ENCODE data around the gene SLAMF1. TPM values are rescaled to one million over a fixed set of nuclear protein-coding genes. Genes with fewer than 3 reads are reported as not detected.
"Not testable (repeated sequence)": the region's sequence is repeated elsewhere in the genome, so short reads cannot be mapped to it uniquely, and the experiment has no call there.

Gene SLAMF1
- total RNA-seq, 2 experiments from 2014 or later = 48.5 to 50.1 TPM

DNA sequence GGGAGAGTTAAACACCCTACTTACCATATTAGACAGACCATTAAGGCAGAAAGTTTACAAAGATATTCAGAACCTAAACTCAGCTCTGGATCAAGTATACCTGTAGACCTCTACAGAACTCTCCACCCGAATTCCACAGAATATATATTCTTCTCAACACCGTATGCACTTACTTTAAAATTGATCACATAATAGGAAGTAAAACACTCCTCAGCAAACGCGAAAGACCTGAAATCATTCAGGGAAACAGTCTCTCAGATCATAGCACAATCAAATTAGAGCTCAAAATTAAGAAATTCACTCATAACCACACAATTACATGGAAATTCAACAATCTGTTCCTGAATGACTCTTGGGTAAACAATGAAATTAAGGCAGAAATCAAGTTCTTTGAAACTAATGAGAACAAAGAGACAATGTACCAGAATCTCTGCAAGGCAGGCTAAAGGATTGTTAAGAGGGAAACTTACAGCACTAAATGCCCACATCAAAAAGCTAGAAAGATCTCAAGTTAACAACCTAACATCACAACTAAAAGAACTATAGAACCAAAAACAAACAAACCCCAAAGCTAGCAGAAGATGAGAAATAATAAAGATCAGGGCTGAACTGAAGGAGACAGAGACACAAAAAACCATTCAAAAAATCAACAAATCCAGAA is 86.7 kb downstream of the SLAMF1 start:
- H3K27me3 Mint-ChIP-seq (ENCODE audit: low read depth) = no peaks in the 10 kb centered on the region
- ChIA-PET CTCF (interaction anchor here (1.2 to 5.1 kb wide), 10 partner anchors 9 to 46 kb away, joined by 3 to 39 read pairs (median 8); partner anchors contain the start of genes CD84 and SLAMF6), POLR2A (interaction anchor here (2.3 kb wide), 1 partner anchor 18 kb away, joined by 9 read pairs; the partner anchor contains the start of gene CD84)
- peaks cover 19% of the 10 kb centered on the region for H3K9me3 Mint-ChIP-seq (ENCODE audit: insufficient read depth)
- ATAC-seq (peak; percentile 17), DNase-seq (no peak)
- peaks cover 64% of the 10 kb centered on the region for H3K36me3 Mint-ChIP-seq (ENCODE audit: low read depth)
- peaks cover 53% of the 10 kb centered on the region for H3K4me1 Mint-ChIP-seq (ENCODE audit: low read depth)
- H3K4me3 Mint-ChIP-seq = peak overlapping the region; percentile 51
- H3K27ac Mint-ChIP-seq = peak overlapping the region; percentile 67

DNA sequence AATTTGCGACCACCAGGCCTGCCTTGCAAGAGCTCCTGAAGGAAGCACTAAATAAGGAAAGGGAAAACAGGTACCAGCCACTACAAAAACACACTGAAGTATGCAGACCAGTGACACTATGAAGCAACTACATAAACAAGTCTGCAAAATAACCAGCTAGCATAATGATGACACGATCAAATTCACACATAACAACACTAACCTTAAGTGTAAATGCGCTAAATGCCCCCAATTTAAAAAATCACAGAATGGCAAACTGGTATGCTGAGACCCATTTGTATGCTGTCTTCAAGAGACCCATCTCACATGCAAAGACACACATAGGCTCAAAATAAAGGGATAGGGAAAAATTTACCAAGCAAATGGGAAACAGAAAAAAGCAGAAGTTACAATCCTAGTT is 87.4 kb downstream of the SLAMF1 start:
- Mint-ChIP-seq H3K27ac (peak overlapping the region; percentile 66), H3K4me3 (peak overlapping the region; percentile 51), H3K4me1 (ENCODE audit: low read depth) (peaks cover 47% of the 10 kb centered on the region), H3K9me3 (ENCODE audit: insufficient read depth) (peaks cover 19% of the 10 kb centered on the region), H3K36me3 (ENCODE audit: low read depth) (peaks cover 59% of the 10 kb centered on the region)
- ChIA-PET CTCF (interaction anchor here (0.8 to 5.1 kb wide), 13 partner anchors 8 to 131 kb away, joined by 3 to 39 read pairs (median 5); partner anchors contain the start of genes CD84 and SLAMF6), POLR2A (interaction anchor here (2.3 kb wide), 1 partner anchor 19 kb away, joined by 9 read pairs; the partner anchor contains the start of gene CD84)
- DNase-seq; ATAC-seq; H3K27me3 Mint-ChIP-seq (ENCODE audit: low read depth): not testable (repeated sequence)

DNA sequence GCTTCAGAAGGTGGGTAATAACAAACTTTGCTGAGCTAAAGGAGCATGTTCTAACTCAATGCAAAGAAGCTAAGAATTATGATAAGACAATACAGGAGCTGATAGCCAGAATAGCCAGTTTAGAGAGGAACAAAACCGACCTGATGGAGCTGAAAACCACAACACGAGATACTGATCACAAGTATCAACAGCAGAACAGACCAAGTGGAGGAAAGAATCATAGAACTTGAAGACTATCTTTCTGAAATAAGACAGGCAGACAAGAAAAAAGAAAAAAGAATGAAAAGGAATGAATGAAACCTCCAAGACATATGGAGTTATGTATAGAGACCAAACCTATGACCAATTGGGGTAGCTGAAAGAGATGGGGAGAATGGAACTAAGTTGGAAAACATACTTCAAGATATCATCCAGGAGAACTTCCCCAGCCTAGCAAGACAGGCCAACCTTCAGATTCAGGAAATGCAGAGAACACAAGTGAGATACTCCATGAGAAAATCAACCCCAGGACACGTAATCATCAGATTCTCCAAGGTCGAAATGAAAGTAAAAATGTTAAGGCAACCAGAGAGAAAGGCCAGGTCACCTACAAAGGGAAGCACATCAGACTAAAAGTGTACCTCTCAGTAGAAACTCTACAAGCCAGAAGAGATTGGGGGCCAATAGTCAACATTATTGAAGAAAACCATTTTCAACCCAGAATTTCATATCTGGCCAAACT is 88.0 kb downstream of the SLAMF1 start:
- peaks cover 42% of the 10 kb centered on the region for H3K4me1 Mint-ChIP-seq (ENCODE audit: low read depth)

More for the DNA sequence above, 88.0 kb downstream of the SLAMF1 start:
- peak overlapping the region; percentile 51 for H3K4me3 Mint-ChIP-seq
- ChIA-PET CTCF (interaction anchor here (0.8 to 13.7 kb wide), 11 partner anchors 8 to 130 kb away, joined by 3 to 185 read pairs (median 8); partner anchors contain the start of gene CD84), POLR2A (interaction anchor here (0.7 to 2.3 kb wide), 2 partner anchors 20 to 125 kb away, joined by 3 to 9 read pairs; partner anchors contain the start of gene CD84)
- peaks cover 19% of the 10 kb centered on the region for H3K9me3 Mint-ChIP-seq (ENCODE audit: insufficient read depth)
- DNase-seq (no peak), ATAC-seq (peak; percentile 27)
- H3K36me3 Mint-ChIP-seq (ENCODE audit: low read depth) = peaks cover 54% of the 10 kb centered on the region
- peak overlapping the region; percentile 53 for H3K27ac Mint-ChIP-seq
- H3K27me3 Mint-ChIP-seq (ENCODE audit: low read depth) = no peaks in the 10 kb centered on the region

Other genes starting within 250 kb of the SLAMF1 start
- gene VANGL2, start 246.5 kb downstream of the SLAMF1 start, total RNA-seq = not detected
- 10 to 100 TPM; 23.9 to 24.7 TPM for gene SLAMF6, start 123.8 kb downstream of the SLAMF1 start, total RNA-seq
- gene CD84, start 67.5 kb downstream of the SLAMF1 start, total RNA-seq = 10 to 100 TPM; 14.0 to 15.4 TPM
- 100 to 1,000 TPM; 325 to 327 TPM for gene CD48, start 64.8 kb upstream of the SLAMF1 start, total RNA-seq
- 100 to 1,000 TPM in 1 of 2 experiments, 10 to 100 TPM in 1; 88.5 to 102 TPM for gene SLAMF7, start 92.2 kb upstream of the SLAMF1 start, total RNA-seq
- 10 to 100 TPM; 24.7 to 24.9 TPM for gene LY9, start 149.1 kb upstream of the SLAMF1 start, total RNA-seq
- gene CD244, start 215.8 kb upstream of the SLAMF1 start, total RNA-seq = 10 to 100 TPM; 15.0 to 15.5 TPM
- gene ITLN1, start 238.1 kb upstream of the SLAMF1 start, total RNA-seq = not detected